GM12878 (cell line): ENCODE data around the gene EP400.

Experiments
- LARP7 ChIP-seq: fragments of 450-650 bp; IDR thresholded peaks from 2 replicates; pipeline ENCODE4 v1.6.1; 2017; ENCODE audit warnings: mild to moderate bottlenecking
- MAX ChIP-seq: IDR thresholded peaks from 2 replicates; pipeline ENCODE4 v1.6.1; 2012; ENCODE audit warnings: low read depth, low read length, improper control_type of control experiment
- NFIC ChIP-seq: IDR thresholded peaks from 2 replicates; pipeline ENCODE4 v1.6.1; 2012; ENCODE audit warnings: low read depth, mild to moderate bottlenecking, inconsistent platforms, low read length, moderate library complexity
- POLR2A ChIP-seq: IDR thresholded peaks from 2 replicates; pipeline ENCODE4 v1.6.1; 2011; ENCODE audit warnings: low read depth, mild to moderate bottlenecking, low read length
- RAD21 ChIP-seq: IDR thresholded peaks from 2 replicates; pipeline ENCODE4 v1.6.1; 2011; ENCODE audit warnings: mild to moderate bottlenecking, low read depth, low read length, moderate library complexity; ENCODE audit not compliant: insufficient read depth
- REST ChIP-seq: IDR thresholded peaks from 2 replicates; pipeline ENCODE4 v1.6.1; 2012; ENCODE audit warnings: mild to moderate bottlenecking, low read depth, low read length
- ZSCAN29 ChIP-seq: fragments of 450-650 bp; IDR thresholded peaks from 2 replicates; pipeline ENCODE4 v1.6.1; 2017; ENCODE audit warnings: mild to moderate bottlenecking, moderate library complexity
- TF ChIP-seq, protein P1 (sequence below): IDR thresholded peaks from 2 replicates; pipeline ENCODE4 v1.6.1; 2011; ENCODE audit warnings: low read depth, mild to moderate bottlenecking, low read length, moderate library complexity, borderline replicate concordance; ENCODE audit errors: extremely low read depth
- TF ChIP-seq, protein P2 (sequence below), 3 experiments: IDR thresholded peaks in 2 of 3; conservative IDR thresholded peaks in 1 of 3; 2 replicates each; pipeline ENCODE4 v1.5.1; 2011; ENCODE audit warnings: low read depth in 3 of 3, low read length in 3 of 3, mild to moderate bottlenecking in 3 of 3, control low read depth in 2 of 3, moderate library complexity in 2 of 3, inconsistent platforms in 1 of 3, mixed read lengths in 1 of 3; ENCODE audit not compliant: control insufficient read depth in 2 of 3, insufficient read depth in 1 of 3; ENCODE audit errors: extremely low read depth in 1 of 3

DNA sequence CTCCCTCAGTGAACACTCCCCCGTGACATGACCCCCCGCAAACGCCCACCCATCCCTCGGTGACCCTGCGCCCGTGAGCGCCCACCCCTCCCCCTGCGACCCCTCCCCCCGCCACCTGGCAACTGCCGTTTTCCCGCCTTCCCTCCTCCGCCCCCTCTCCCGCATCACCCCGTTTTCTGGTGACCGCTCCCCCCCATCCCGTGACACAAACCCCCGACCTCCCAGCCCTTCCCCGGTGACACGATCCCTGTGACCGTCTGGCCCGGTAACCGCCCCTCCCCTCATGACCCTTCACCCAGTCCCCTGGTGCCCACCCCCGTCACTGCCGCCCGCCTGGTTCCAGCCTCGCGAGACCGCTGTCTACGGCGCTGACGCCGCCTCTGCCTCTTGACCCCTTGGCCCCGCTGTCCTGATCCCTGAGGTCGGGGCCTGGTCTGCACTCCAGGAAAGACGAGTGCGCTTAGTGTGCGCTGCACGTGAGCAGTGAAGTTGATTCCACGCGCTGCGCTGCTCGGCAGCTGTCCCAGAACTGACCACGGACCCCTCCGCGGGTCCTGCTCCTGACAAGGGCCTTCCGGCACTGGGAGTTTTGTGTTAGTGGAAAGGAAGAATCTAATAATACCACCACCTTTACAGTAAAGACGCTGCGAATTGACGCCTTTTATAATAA, 135.0 kb downstream of the EP400 start:
- TF ChIP-seq REST (no peak), LARP7 (no peak), POLR2A (no peak; the same call in 1 of the 2 replicates), MAX (no peak), ZSCAN29 (no peak), NFIC (no peak), RAD21 (no peak)
- TF ChIP-seq, protein P1, sequence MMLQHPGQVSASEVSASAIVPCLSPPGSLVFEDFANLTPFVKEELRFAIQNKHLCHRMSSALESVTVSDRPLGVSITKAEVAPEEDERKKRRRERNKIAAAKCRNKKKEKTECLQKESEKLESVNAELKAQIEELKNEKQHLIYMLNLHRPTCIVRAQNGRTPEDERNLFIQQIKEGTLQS, result no peak
- TF ChIP-seq, protein P2, sequence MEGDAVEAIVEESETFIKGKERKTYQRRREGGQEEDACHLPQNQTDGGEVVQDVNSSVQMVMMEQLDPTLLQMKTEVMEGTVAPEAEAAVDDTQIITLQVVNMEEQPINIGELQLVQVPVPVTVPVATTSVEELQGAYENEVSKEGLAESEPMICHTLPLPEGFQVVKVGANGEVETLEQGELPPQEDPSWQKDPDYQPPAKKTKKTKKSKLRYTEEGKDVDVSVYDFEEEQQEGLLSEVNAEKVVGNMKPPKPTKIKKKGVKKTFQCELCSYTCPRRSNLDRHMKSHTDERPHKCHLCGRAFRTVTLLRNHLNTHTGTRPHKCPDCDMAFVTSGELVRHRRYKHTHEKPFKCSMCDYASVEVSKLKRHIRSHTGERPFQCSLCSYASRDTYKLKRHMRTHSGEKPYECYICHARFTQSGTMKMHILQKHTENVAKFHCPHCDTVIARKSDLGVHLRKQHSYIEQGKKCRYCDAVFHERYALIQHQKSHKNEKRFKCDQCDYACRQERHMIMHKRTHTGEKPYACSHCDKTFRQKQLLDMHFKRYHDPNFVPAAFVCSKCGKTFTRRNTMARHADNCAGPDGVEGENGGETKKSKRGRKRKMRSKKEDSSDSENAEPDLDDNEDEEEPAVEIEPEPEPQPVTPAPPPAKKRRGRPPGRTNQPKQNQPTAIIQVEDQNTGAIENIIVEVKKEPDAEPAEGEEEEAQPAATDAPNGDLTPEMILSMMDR (IDR thresholded peaks at IDR 0.05 in 2 of 3, conservative IDR thresholded peaks at IDR 0.05 in 1 of 3; ENCODE audit: control insufficient read depth in 2 of 3, extremely low read depth in 1 of 3, insufficient read depth in 1 of 3, low read depth in 3 of 3, low read length in 3 of 3), result no peak
